ENCODE data around the gene SLC25A45. TPM values are rescaled to one million over a fixed set of nuclear protein-coding genes. Genes with fewer than 3 reads are reported as not detected.

Gene SLC25A45
- polyA plus RNA-seq, 1 donor: 5.7 TPM

DNA sequence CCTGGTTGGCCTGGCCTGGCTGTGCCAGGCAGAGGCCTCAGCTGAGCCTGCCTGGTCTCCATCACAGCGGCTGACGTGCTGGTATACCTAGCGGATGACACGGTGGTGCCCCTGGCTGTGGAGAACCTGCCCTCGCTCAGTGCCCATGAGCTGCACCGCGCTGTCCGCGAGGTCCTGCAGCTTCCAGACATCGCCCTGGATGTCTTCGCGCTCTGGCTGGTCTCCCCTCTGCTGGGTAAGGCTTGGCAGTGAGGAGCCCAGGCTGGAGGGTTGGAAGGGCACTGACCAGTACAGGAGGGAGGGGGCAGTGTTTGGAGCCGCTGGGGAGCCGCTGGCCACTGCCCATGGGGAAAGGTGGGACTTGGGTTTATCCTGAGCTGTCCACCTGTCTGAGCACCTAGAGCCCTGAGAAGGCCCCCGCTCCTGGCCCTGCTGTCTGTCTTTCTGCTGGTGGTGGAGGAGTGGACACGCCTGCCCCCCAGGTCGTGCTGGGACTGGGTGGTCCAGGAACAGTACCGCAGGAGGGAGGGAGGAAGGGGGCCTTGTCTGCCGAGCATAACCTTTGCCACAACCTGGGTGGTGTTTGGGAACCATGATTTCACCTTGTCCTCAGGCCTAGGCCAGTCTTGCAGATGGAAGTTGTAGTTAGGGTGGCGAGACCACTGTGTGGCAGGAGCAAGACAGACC, 7.0 kb upstream of the SLC25A45 start:
- no peak for DNase-seq (ENCODE audit: low read depth)

DNA sequence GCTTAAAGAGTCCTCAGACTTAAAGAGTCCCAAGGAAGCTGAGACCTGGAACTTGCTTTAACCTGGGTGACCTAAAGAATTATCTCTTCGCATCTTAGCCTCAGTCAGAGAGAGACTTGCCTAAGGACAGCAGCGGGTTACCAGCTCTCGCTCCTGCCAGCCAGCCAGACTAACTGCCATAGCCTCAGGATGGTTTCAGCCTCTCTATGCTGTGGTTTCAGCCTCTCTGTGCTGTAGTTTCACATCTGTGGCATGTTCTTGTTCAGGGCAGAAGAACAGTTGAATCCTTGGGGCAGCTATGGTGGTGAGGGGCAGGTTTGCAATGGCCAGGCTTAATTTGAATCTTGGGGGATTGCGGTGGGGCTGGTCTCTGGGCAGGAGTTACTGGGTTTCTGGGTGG, 6.3 kb upstream of the SLC25A45 start:
- DNase-seq (ENCODE audit: low read depth): no peak

DNA sequence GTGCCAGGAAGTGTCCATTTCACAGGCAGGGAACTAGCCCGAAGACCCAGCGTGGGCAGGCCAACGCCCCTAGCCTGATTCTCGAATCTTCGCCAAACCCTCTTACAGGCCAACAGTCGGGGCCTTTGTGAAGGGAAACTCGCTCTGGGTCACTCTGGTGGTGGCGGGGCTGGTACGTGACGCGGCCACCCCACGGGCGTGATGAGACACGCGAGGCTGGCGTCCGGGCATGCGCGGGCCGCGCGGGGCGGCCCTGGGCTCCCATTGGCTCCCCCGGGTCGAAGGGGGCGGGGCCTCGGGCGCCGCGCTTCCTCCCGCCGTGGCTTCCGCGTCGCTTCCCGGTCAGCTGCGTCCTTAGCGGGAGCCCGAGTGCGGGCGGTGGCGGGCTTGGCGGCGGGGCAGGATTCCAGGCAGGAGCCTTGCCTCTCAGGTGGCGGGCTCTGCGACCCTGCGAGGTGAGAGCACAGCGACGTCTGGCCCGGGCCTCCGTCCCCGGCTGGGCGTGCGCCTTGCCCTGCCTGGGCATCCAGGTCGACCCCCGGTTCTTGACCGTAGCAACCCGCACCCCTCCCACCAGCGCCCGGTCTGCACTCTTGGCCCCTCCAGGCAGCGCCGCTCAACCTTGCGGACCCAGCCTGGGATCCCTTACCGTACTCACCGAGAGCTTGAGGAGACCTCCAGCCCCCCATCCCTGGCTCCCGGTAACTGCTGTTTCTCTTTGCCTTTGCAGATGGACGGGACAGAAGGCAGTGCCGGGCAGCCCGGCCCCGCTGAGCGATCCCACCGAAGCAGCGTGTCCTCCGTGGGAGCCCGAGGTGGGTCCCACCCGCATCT, 4.1 kb upstream of the SLC25A45 start, which contains the start of gene FRMD8:
Gene FRMD8, plus strand, starts transcription at position 331 of the 834 bp plus-strand sequence. Its CDS starts 400 bp downstream, at position 731.
- DNase-seq (ENCODE audit: low read depth): peak; percentile 67

DNA sequence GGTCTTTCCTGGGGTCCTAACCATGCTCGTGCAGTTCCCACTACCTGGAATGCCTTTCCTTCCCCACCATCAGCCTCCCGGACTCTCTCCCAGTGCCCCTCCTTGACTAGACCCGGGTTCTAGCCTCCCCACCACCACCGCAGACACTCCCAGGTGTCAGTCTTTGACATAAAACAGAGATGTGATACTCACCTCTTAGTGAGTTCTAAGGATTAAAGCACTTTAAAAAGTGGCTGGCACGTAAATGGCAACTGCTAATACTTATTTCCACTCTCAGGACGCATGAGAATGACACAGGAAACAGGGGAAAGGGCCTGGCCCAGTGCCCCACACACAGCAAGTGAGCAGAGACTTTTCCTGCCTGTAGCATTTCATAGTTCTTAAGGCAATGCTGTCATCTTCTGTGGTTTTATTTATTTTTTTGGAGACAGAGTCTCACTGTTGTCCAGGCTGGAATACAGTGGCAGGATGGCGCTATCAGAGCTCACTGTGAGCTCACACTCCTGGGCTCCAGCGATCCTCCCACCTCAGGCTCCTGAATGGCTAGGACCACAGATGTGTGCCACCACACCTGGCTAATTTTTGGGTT, 1.9 kb upstream of the SLC25A45 start:
- DNase-seq (ENCODE audit: low read depth): no peak

DNA sequence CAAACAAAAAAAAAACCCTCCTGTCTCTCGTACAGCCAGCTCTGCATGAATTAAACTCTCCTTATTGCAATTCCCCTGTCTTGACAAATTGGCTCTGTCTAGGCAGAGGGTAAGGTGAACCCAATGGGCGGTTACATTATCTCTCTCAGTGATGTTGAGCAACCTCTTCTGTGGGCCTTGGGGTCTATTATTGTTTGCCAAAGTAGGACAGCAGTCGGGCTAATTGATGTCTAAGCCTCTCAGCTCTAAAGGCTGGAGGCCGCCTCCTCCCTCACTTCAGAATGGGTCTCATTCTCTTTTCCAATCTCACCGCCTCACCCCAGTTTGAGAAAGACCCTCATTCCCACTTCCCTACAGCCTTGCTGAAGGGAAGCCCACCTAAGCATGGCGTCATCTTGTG, 1.3 kb upstream of the SLC25A45 start:
- DNase-seq (ENCODE audit: low read depth): no peak

DNA sequence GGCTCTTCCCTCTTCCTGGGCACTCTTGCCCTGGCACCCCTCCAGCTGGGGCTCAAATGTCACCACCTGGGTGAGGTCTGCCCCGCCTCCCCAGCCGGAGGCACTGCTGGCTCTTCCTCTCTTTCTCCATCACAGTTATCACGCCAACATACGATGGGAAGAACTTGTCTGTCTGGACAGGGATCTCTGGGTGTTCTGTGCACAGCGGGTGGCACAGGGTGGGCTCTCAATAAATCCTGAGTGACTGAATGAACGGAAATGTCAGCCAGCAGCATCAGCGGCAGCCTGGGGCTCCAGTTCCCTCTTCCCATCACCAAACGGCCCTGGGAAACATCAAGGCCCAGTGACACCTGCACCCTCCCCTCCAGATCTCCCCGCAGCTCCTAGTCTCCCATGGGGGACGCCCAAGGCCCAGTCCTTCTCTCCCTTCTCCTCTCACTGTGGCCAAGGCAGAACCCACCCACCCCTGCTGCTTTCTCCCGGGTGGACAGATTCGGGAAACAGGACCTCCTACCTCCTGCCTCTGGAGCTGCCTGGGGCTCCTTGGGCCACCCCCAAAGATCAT, 440 bp upstream of the SLC25A45 start:
- no peak for DNase-seq (ENCODE audit: low read depth)

DNA sequence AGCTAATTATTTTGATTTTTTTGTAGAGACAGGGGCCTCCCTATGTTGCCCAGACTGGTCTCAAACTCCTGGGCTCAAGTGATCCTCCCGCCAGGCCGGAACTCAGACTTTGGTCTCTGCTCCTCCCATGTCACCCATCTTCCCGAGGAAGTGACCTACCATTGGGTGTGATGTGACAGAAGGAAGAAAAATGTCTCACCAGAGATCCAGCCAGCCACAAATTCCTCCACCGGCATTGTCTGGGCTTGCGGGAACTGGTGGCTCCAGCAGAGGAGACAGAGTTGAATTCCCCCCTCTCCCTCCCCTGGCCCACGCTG, 772 bp downstream of the SLC25A45 start:
- DNase-seq (ENCODE audit: low read depth): no peak

DNA sequence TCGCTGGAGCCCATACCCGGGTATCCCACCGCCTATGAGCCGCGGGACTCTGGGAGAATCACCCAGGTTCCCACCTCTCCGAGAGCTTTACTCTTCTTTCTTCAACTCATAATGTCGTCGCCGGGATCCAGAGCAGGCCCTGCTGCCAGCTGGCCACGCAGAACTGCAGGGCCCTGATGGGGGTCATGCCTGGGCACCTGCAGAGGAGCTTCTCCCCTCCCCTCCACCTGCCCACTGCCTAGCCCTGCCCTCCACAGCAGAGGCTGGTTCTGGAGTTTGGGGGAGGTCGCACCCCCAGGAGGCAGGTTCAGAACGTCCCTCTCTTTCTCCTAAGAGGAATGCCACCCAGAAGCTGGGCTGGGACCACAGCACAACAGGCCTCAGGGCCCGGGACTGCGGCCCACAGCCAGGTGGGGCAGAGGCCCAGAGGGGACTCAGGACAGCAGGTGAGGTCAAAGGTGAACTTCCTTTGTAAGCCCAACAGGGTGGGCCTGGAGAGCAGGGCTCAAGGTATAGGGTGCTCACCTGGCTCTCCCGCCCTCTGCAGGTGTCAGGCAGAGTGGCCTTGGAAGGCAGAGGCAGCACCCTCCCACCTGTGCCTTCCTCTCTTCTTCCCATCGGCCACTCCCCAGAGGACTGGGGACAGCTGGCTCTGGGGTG, 1.9 kb downstream of the SLC25A45 start:
- DNase-seq (ENCODE audit: low read depth): no peak

DNA sequence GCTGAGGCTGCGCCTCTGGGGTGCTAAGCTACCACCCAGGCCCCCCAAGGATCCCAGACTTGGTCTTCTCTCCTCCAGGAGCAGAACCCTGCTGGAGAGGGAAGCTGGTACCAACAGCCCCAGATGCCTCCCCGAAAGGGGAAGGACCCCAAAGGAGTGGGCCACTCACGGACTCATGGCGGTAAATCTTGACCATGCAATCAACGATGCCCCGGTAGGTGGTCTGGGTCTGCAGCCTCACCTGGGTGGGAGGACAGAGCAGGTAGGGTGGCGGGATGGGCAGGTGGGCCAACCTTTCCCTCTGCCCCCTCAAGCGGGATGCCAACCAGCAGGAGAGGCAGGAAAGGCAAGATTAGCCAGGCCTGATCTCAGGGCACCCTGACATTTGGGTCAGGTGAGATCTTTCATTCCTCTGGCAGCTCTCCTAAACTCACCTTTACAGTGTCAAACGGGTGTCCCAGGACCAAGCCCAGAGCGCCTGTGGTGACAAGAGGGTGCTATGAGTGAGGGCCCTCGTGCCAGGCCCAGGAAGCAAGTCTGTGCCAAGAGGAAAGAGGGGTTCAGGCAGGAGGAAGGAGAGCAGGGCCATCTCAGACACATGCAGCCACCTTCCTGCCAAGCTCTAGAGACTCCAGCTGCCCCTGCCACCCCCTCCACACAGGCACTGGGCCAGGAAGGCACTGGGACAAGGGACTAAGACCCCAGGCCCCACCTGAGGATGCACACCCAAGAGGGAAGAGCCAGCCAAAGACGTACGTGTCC, 2.6 kb downstream of the SLC25A45 start:
- no peak for DNase-seq (ENCODE audit: low read depth)

DNA sequence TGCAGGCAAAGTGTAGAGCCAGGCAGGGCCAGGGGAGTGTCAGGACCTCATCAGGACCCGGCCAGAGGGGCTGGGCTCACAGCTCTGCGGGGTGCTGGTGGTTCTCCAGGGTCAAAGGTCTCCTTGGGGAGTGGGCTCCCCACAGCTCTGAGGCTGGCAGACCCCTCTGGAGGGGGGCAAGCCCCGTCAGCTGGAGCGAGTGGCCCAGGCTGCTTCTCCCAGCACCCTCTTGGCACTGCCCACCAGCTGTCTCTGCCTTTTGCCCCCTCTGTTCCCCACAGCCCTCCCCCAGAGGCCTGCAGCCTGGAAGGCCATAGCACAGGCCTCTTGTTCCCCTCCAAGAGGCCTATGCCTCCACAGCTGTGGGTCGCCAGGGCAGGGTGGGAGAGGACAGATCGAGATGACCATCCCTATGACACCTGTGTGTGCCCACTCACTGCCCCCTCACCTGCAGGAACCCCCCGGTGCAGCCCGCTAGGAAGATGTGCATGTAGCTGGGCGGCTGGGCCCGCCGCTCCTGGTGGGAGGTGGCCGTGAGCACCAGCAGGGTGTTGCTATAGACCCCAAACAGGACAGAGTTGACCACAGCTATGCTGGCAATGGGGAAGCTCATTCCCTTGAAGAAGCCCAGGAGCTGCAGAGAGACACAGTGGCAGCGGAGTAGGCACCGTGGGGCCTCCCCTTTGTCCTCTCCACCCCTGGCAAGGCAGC, 3.4 kb downstream of the SLC25A45 start:
- no peak for DNase-seq (ENCODE audit: low read depth)

DNA sequence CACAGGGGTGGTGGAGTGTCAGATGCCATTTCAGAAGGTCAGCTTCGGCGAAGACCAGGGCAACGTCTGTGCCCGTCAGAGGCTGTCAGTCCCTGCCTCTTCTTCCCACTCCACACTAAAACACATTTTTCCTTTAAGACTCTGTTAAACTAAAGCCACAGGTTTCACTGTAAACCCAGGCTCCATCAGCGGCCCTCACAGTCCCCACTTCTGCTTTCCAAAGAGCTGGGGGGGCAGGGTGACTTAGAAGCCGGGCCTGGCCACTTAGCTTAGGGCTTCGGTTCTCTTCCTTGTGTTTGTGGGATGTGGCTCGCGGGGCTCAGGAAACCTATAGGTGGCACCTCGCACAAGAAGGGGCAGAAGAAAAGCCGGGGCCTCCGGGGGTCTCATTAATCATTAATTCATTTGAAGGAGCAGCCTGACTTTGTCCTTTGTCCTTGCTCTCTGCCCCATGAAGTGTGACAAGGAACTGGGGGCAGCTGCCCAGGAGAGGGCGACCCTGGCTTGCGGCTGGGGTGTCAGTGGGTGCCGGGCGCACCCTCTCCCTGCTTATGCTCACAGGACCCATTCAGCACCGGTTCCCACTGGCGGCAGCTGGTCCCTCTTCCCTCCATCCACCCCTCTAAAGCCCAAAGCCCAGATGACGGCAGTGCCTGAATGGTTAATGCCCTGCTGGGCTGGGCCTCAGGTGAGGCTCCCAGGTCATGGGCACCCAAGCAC, 4.1 kb downstream of the SLC25A45 start:
- no peak for DNase-seq (ENCODE audit: low read depth)

DNA sequence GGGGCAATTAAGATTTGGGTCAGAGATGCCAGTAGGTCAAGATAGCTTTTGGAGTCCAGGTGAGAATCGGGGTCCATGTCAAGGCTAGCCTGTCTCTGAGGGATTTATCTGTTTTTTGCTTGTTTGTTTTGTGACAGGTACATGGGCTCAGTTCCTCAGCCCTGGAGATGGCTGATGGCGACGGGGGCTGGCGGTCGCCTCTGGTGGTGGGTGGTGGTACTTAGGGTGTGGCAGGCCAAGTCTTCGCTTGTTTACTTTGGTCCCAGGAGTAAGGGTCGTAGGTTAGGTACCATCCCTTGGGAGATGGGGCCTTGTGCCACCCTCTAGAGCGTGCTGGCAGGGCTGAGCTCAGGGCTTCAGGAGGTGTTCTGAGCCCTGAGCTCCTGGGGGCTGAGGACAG, 4.7 kb downstream of the SLC25A45 start:
- DNase-seq (ENCODE audit: low read depth): no peak

DNA sequence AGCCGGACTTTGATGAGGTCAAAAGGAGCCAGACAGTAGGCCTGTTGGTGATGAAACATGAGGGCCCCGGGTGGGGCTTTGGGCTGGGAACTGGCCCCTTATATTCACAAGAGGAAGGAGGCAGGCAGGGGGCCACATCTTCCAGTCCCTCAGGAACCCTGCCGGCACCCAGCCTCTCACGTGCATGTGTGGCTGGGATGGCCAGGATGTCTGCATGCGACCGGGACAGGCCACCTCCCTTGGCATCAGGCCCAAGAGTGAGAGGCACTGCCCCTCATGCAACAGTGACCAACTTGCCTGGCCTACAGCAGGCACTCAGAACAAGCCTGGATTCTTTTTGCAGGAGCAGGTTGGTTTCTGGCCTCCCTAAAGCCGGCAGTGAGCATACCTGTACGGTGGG, 5.4 kb downstream of the SLC25A45 start:
- DNase-seq (ENCODE audit: low read depth): no peak

DNA sequence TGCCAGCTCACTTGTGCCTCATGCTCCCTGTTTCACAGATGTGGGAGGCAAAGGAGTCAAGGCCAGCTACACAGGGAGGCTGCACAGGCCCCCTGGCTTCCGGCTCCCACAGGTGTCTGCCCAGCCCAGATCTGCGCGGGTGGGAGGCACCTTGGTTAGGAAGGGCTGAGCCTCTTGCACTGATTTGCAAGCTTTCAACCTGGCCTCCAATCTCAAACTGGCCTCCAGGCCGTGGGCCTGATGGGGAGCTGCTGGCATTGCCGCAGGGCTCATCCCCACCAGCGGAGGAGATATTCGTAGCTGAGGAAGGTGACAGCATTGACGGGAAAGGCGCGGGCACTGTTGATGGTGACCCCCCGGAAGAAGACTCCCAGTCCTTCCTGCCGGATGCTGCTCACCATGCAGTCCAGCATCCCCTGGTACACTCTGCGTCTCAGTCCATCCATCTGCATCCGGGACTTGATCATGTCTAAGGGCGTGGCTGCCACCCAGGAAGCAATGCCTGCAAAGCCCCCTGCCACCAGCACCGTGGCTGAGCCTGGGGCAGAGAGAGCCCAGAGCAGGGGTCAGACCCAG, 6.2 kb downstream of the SLC25A45 start:
- DNase-seq (ENCODE audit: low read depth): no peak

DNA sequence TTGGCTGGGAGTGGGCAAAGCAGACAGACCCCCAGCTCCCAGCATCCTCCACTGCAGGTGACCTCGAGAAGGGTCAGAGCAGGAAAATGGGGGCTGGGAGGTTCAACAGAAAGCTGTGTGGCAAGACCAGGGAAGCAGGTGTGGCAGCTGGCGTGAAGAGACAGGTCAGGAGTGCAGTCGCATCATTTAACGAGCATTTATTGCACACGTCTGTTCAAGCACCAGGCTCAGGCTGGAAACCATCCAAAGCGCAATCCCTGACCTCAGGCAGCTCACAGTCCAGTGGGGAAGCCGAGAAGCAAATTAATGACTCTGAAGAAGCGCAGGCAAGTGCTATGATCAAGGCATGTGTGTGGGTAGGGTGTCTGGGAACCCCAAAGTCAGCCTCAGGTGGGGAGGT, 7.4 kb downstream of the SLC25A45 start:
- DNase-seq (ENCODE audit: low read depth): no peak

DNA sequence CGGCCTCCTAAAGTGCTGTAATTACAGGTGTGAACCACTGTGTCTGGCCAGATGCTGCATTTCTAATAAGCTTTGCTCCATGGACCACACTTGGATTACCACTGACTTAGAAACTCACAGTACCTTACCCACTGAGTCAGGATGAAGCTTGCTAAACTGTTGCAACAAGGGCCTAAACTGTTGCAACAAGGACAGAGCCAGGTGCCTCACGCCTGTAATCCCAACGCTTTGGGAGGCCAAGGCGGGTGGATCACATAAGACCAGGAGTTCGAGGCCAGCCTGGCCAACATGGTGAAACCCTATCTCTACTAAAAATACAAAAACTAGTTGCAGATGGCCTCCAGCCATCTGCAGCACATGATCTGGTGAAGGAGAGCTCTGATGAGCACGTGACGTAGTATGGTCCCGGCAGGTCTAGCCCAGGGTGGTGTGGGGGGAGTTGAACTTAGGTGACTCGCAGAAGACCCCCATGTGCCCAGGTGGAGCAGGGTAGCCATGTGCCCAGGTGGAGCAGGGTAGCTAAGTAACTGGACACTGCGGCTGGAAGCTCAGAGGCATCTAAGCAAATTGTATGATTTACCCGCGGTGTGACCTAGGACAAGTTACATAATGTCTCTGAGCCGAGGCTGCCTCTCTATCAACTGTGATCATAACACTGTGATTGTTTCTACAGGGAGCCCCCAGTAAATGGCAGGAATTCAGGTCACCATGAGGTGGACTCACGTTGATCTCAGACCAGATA, 8.4 kb downstream of the SLC25A45 start:
- no peak for DNase-seq (ENCODE audit: low read depth)

DNA sequence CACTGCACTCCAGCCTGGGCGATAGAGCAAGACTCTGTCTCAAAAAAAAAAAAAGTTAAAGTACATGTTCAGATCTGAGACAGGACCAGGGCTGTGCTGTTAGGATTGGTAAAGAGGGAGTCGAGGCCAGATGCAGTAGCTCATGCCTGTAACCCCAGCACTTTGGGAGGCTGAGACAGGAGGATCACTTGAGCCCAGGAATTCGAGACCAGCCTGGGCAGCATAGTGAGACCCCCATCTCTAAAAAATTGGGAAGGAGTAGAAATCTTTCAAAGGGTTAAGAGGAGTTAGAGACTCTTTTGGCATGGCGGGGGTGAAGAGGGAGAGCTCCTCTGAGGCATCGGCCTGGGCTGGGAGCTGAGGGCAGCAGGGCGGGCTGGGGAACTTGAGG, 11.8 kb downstream of the SLC25A45 start:
- DNase-seq (ENCODE audit: low read depth): no peak

DNA sequence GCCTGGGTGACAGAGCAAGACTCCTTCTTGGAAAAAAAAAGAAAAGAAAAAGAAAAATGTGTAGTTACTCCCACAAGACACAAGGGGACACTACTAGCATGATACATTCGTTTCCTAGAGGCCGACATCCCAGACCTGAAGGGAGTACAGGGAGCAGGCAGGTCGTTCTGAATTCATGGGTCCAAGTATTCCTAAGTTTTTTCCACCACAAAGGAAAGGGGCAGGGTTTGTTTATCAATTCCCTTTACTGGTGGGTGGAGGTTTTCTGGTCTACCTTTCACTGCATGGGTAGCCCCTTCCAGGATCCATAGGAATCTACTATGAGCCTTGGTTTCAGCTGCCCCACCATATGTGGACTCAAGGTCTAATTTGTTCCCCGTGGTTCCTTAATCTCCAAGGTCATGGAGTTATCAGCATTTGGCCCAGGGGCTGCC, 16.1 kb downstream of the SLC25A45 start:
- peak; percentile 48 for DNase-seq (ENCODE audit: low read depth)

DNA sequence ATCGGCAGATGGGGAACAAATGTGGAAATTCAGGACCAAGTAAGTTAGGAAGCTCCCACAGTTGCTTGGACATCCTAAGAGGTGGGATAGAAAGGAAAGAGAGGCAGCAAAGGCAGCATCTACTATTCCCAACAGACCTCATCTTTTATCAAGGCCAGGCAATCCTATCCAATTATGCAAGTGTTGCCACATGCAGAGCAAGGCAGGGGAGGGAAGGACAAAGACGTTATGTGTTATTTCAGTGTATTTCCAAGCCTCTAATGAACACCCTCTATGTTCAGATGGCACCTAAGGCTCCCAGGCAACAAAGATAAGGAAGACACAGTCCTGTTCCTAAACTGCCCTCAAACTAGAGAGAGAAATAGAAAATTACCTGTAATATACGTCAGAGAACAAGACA, 18.7 kb downstream of the SLC25A45 start:
- no peak for DNase-seq (ENCODE audit: low read depth)

Measured in forelimb muscle (tissue), 1 donor.